Body of pancreas (tissue), 4 donors: Measurements from ENCODE around the gene PACS1. TPM values are rescaled to one million over a fixed set of nuclear protein-coding genes. Genes with fewer than 3 reads are reported as not detected.

Experiments used
- ATAC-seq: fragments of 150-250 bp; one replicate; pipeline ENCODE4 v1.9.1; 2016
- DNase-seq, 4 donors: peaks; one replicate each; pipeline ENCODE4 v3.0.0-alpha.2; 2019
- H3K27ac ChIP-seq, 4 donors: fragments of 200-600 bp; sonication (generic); 1 replicate in 3 of 4; 2 replicates in 1 of 4; pipeline versions ENCODE4 v1.5.1 to v1.6.1; 2016 to 2019; ENCODE audit warnings: mild to moderate bottlenecking in 1 of 4, mixed read lengths in 1 of 4, moderate library complexity in 1 of 4
- H3K27me3 ChIP-seq, 2 donors: fragments of 200-600 bp; sonication (generic); one replicate each; pipeline ENCODE4 v1.6.0; 2016; ENCODE audit warnings: mild to moderate bottlenecking in 1 of 2
- H3K36me3 ChIP-seq, 2 donors: fragments of 200-600 bp; sonication (generic); replicated peaks in 1 of 2; 2 replicates each; pipeline ENCODE4 v1.5.1; 2016; ENCODE audit warnings: low read depth in 2 of 2; ENCODE audit not compliant: insufficient read depth in 1 of 2
- H3K4me1 ChIP-seq: fragments of 200-600 bp; sonication (generic); one replicate; pipeline ENCODE4 v1.6.0; 2016
- H3K4me3 ChIP-seq, 2 donors: fragments of 200-600 bp; sonication (generic); 1 replicate in 1 of 2; 2 replicates in 1 of 2; pipeline ENCODE4 v1.5.1; 2016 to 2019
- H3K9me3 ChIP-seq, 3 donors: fragments of 200-600 bp; sonication (generic); 1 replicate in 2 of 3; 2 replicates in 1 of 3; pipeline ENCODE4 v1.5.1; 2016
- POLR2A ChIP-seq, 3 donors: fragments of 450-650 bp; IDR thresholded peaks; one replicate each; pipeline ENCODE4 v1.6.1; 2016; ENCODE audit warnings: antibody characterized with exemption in 3 of 3, mild to moderate bottlenecking in 2 of 3
- WGBS, 2 donors: methylation state at CpG; one replicate each; pipeline ENCODE4 v1.1.5; 2017; 5-methylcytosine and 5-hydroxymethylcytosine counted together
- intact Hi-C: fragments of 100-400 bp; cut with DNase I; formaldehyde crosslinking; loops from one replicate; pipeline ENCODE4 v1.15.1; 2023
- total RNA-seq, 2 donors: library from RNA; depleted of rRNA; stranded (reverse); fragments of >200 nt; gene quantifications; one replicate each; pipeline ENCODE4 v1.1.0, GENCODE V29; 2016
- TF ChIP-seq, protein P1 (sequence below), 7 experiments: fragments of 450-650 bp in 4 of 7; fragments of 200-600 bp in 3 of 7; sonication (generic) in 3 of 7; IDR thresholded peaks; one replicate each; pipeline ENCODE4 v1.5.1; 2016 to 2019; ENCODE audit warnings: antibody characterized with exemption in 7 of 7

The PACS1 gene
- total RNA-seq, 2 donors from 2014 or later: 17.5 to 19.7 TPM

DNA sequence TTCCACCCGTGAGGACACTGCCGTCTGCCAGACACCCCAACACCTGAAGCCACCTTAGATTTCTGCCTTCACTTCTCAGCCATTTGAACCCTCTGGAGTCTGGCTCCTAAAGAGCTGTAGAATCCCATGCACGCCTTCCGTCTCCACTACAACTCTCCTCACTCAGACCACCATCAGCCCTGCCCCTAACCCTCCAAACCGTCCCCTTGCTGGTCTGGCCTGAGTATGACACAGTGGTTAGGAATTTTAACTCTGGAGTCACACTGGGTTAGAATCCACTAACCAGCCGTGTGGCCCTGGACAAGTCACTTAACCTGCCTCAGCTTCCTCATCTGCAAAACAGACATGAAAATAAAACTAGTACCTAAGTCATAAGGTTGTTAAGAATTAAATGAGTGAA lies 210.9 kb downstream of the PACS1 start:
- no peaks in the 10 kb centered on the region for H3K27me3 ChIP-seq
- H3K9me3 ChIP-seq: no peaks in the 10 kb centered on the region
- no peak for TF ChIP-seq POLR2A (IDR thresholded peaks at IDR 0.05)
- TF ChIP-seq, protein P1, sequence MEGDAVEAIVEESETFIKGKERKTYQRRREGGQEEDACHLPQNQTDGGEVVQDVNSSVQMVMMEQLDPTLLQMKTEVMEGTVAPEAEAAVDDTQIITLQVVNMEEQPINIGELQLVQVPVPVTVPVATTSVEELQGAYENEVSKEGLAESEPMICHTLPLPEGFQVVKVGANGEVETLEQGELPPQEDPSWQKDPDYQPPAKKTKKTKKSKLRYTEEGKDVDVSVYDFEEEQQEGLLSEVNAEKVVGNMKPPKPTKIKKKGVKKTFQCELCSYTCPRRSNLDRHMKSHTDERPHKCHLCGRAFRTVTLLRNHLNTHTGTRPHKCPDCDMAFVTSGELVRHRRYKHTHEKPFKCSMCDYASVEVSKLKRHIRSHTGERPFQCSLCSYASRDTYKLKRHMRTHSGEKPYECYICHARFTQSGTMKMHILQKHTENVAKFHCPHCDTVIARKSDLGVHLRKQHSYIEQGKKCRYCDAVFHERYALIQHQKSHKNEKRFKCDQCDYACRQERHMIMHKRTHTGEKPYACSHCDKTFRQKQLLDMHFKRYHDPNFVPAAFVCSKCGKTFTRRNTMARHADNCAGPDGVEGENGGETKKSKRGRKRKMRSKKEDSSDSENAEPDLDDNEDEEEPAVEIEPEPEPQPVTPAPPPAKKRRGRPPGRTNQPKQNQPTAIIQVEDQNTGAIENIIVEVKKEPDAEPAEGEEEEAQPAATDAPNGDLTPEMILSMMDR (IDR thresholded peaks at IDR 0.05): no peak
- peaks cover 12% of the 10 kb centered on the region for H3K4me1 ChIP-seq
- no peak overlapping the region for H3K4me3 ChIP-seq
- DNase-seq (no peak), ATAC-seq (no peak)
- WGBS, 2 donors: 90 to 91% methylated on average over 6 of the region's 6 CpGs
- no peak overlapping the region for H3K27ac ChIP-seq
- peaks cover 0 to 2% of the 10 kb centered on the region in 2 donors for H3K36me3 ChIP-seq
- intact Hi-C loops: no loop called here

GRCh38 chr11:66281776-66282467 lies 211.8 kb downstream of the PACS1 start:
- ATAC-seq: no peak
- no peak for TF ChIP-seq POLR2A (IDR thresholded peaks at IDR 0.05)
- TF ChIP-seq, protein P1 (IDR thresholded peaks at IDR 0.05): no peak
- 21 to 51% methylated on average over 4 to 19 of the region's 20 CpGs for WGBS, 2 donors
- Histone ChIP-seq H3K36me3 (peaks cover 0 to 2% of the 10 kb centered on the region in 2 donors), H3K27me3 (no peaks in the 10 kb centered on the region), H3K4me1 (peaks cover 17% of the 10 kb centered on the region), H3K9me3 (no peaks in the 10 kb centered on the region), H3K4me3 (no peak overlapping the region), H3K27ac (peak overlapping the region in 1 of 4 donors; percentile 43)
- DNase-seq: no peak
- intact Hi-C loops: no loop called here

GRCh38 chr11:66282468-66283455 lies 212.7 kb downstream of the PACS1 start:
- H3K27ac ChIP-seq: peak overlapping the region in 2 of 4 donors; percentile 1 to 51
- no peaks in the 10 kb centered on the region for H3K9me3 ChIP-seq
- peaks cover 18% of the 10 kb centered on the region for H3K4me1 ChIP-seq
- intact Hi-C loops: no loop called here
- H3K27me3 ChIP-seq: no peaks in the 10 kb centered on the region
- DNase-seq: peak; percentile 99 to 100 (median 100)
- no peak for TF ChIP-seq POLR2A (IDR thresholded peaks at IDR 0.05)
- TF ChIP-seq, protein P1 (IDR thresholded peaks at IDR 0.05): peak; percentile 97 to 100 (median 98)
- WGBS, 2 donors: 13 to 72% methylated on average over 6 to 35 of the region's 35 CpGs
- H3K4me3 ChIP-seq: no peak overlapping the region
- peaks cover 0 to 2% of the 10 kb centered on the region in 2 donors for H3K36me3 ChIP-seq
- peak; percentile 88 for ATAC-seq

DNA sequence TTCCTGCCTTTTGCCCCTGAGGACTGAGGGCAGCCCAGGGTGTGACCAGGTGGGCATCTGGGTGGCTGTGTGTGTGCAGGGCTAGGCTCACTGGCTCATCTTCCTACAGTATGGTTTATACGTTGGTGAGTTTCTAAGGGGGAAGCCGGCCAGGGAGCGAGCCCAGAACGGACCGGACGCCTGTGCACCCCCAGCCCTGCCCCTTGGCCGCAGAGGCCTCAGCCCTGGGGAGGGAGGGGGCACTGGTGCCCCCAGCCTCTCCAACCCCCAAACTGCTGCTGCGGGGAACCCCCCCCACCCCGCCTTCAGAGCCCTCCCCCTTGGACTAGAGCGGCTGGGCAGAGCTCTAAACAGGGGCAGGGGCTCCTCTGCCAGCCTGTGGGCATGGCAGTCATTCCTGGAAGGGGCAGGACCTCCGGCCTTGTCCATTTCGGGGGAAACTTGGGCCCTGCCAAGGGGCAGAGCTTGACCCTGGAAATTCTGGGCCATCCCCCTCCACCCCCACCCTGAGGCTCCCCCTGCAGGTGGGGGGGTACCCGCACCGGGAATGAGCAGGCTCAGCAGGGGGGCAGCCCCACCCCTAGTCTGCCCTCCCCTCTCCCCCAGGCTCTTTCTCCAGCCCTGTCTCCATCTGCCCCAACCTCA lies 213.5 kb downstream of the PACS1 start:
- no peak for ATAC-seq
- no peak for TF ChIP-seq POLR2A (IDR thresholded peaks at IDR 0.05)
- TF ChIP-seq, protein P1 (IDR thresholded peaks at IDR 0.05): no peak
- Histone ChIP-seq H3K27me3 (no peaks in the 10 kb centered on the region), H3K36me3 (peaks cover 0 to 2% of the 10 kb centered on the region in 2 donors), H3K4me1 (peaks cover 23% of the 10 kb centered on the region), H3K4me3 (no peak overlapping the region), H3K9me3 (no peaks in the 10 kb centered on the region), H3K27ac (no peak overlapping the region)
- 67 to 85% methylated on average over 1 to 12 of the region's 14 CpGs for WGBS, 2 donors
- intact Hi-C loops: no loop called here
- no peak for DNase-seq
